H9 (cell line): ENCODE results near the gene ABCB8. TPM values are rescaled to one million over a fixed set of nuclear protein-coding genes. Genes with fewer than 3 reads are reported as not detected.

Experiments
- DNase-seq: peaks from one replicate; pipeline ENCODE4 v3.0.0-alpha.2; 2017
- H2AFZ ChIP-seq: one replicate; pipeline ENCODE4 v1.6.1; 2013; ENCODE audit warnings: mild to moderate bottlenecking, low read length, control low read depth, moderate library complexity
- H2AK5ac ChIP-seq: 2 replicates; pipeline ENCODE4 v1.6.1; 2013; ENCODE audit warnings: low read length, control low read depth, mixed read lengths; ENCODE audit not compliant: insufficient read length
- H2BK120ac ChIP-seq: one replicate; pipeline ENCODE4 v1.6.1; 2013; ENCODE audit warnings: low read depth, mild to moderate bottlenecking, low read length, control low read depth, inconsistent platforms; ENCODE audit not compliant: poor library complexity, severe bottlenecking
- H2BK12ac ChIP-seq: 2 replicates; pipeline ENCODE4 v1.6.1; 2013; ENCODE audit warnings: low read length, control low read depth, mixed read lengths, low read depth; ENCODE audit not compliant: insufficient read length
- H2BK15ac ChIP-seq: 2 replicates; pipeline ENCODE4 v1.6.1; 2013; ENCODE audit warnings: low read depth, low read length, control low read depth
- H2BK20ac ChIP-seq: one replicate; pipeline ENCODE4 v1.6.1; 2013; ENCODE audit warnings: low read depth, mild to moderate bottlenecking, low read length, control low read depth, inconsistent platforms; ENCODE audit not compliant: poor library complexity, severe bottlenecking
- H2BK5ac ChIP-seq: 2 replicates; pipeline ENCODE4 v1.6.1; 2013; ENCODE audit warnings: low read length, control low read depth, mixed read lengths; ENCODE audit not compliant: insufficient read length
- H3K14ac ChIP-seq: 2 replicates; pipeline ENCODE4 v1.6.1; 2013; ENCODE audit warnings: low read length, control low read depth; ENCODE audit not compliant: insufficient read depth
- H3K18ac ChIP-seq: 2 replicates; pipeline ENCODE4 v1.6.1; 2013; ENCODE audit warnings: low read depth, mild to moderate bottlenecking, mixed read lengths, low read length, control low read depth; ENCODE audit not compliant: insufficient read length
- H3K23ac ChIP-seq: 2 replicates; pipeline ENCODE4 v1.6.1; 2013; ENCODE audit warnings: low read length, control low read depth, mixed read lengths, low read depth; ENCODE audit not compliant: insufficient read length
- H3K23me2 ChIP-seq: 2 replicates; pipeline ENCODE4 v1.6.1; 2013; ENCODE audit warnings: low read depth, mild to moderate bottlenecking, mixed read lengths, low read length, control low read depth; ENCODE audit not compliant: insufficient read length, poor library complexity, severe bottlenecking
- H3K27ac ChIP-seq: 2 replicates; pipeline ENCODE4 v1.5.1; 2013; ENCODE audit warnings: low read length, control low read depth, mixed read lengths, low read depth; ENCODE audit not compliant: insufficient read length
- H3K27me3 ChIP-seq: 2 replicates; pipeline ENCODE4 v1.6.1; 2013; ENCODE audit warnings: low read length, control low read depth, inconsistent platforms; ENCODE audit not compliant: insufficient read depth
- H3K4ac ChIP-seq: 2 replicates; pipeline ENCODE4 v1.6.1; 2013; ENCODE audit warnings: low read depth, mild to moderate bottlenecking, control low read depth, inconsistent platforms, low read length, moderate library complexity
- H3K4me1 ChIP-seq: 2 replicates; pipeline ENCODE4 v1.6.1; 2013; ENCODE audit warnings: low read length, control low read depth, inconsistent platforms; ENCODE audit not compliant: insufficient read depth
- H3K4me2 ChIP-seq: 2 replicates; pipeline ENCODE4 v1.6.1; 2013; ENCODE audit warnings: low read length, control low read depth, mixed read lengths; ENCODE audit not compliant: insufficient read length, insufficient read depth
- H3K56ac ChIP-seq: 2 replicates; pipeline ENCODE4 v1.6.1; 2013; ENCODE audit warnings: low read depth, mild to moderate bottlenecking, mixed read lengths, low read length, control low read depth; ENCODE audit not compliant: insufficient read length
- H3K79me1 ChIP-seq: 2 replicates; pipeline ENCODE4 v1.6.1; 2013; ENCODE audit warnings: low read depth, mild to moderate bottlenecking, moderate library complexity, low read length, control low read depth, inconsistent platforms; ENCODE audit not compliant: insufficient read depth, poor library complexity, severe bottlenecking
- H3K79me2 ChIP-seq: 2 replicates; pipeline ENCODE4 v1.6.1; 2013; ENCODE audit warnings: low read length, control low read depth, inconsistent platforms; ENCODE audit not compliant: insufficient read depth
- H3K9ac ChIP-seq: 2 replicates; pipeline ENCODE4 v1.6.1; 2013; ENCODE audit warnings: low read length, control low read depth, mixed read lengths; ENCODE audit not compliant: insufficient read length; ENCODE audit errors: extremely low read depth
- H3K9me3 ChIP-seq: one replicate; pipeline ENCODE4 v1.6.1; 2013; ENCODE audit warnings: low read depth, low read length, inconsistent platforms; ENCODE audit not compliant: control insufficient read depth
- H3T11ph ChIP-seq: one replicate; pipeline ENCODE4 v1.6.1; 2013; ENCODE audit warnings: mild to moderate bottlenecking, low read length, control low read depth, inconsistent platforms
- H4K20me1 ChIP-seq: one replicate; pipeline ENCODE4 v1.6.1; 2013; ENCODE audit not compliant: control insufficient read depth, insufficient read length, insufficient read depth
- H4K5ac ChIP-seq: 2 replicates; pipeline ENCODE4 v1.6.1; 2013; ENCODE audit warnings: low read depth, mild to moderate bottlenecking, mixed read lengths, low read length, control low read depth; ENCODE audit not compliant: insufficient read length
- H4K8ac ChIP-seq: replicated peaks from 2 replicates; pipeline ENCODE4 v1.6.1; 2013; ENCODE audit warnings: low read length, control low read depth, mixed read lengths, low read depth; ENCODE audit not compliant: insufficient read length
- H4K91ac ChIP-seq: 2 replicates; pipeline ENCODE4 v1.6.1; 2013; ENCODE audit warnings: low read depth, mild to moderate bottlenecking, moderate library complexity, mixed read lengths, low read length, control low read depth; ENCODE audit not compliant: insufficient read length
- H3K27ac Mint-ChIP-seq, 3 experiments: 2 replicates in 2 of 3; 3 replicates in 1 of 3; pipeline ENCODE4 v1.8.0; 2020 to 2021; ENCODE audit warnings: mixed read lengths in 3 of 3, mild to moderate bottlenecking in 1 of 3, moderate library complexity in 1 of 3
- H3K27me3 Mint-ChIP-seq: 2 replicates; pipeline ENCODE4 v1.8.0; 2021; ENCODE audit warnings: low read depth, mild to moderate bottlenecking, moderate library complexity, mixed read lengths
- H3K36me3 Mint-ChIP-seq, 3 experiments: 2 replicates in 2 of 3; 3 replicates in 1 of 3; pipeline ENCODE4 v1.8.0; 2020 to 2021; ENCODE audit warnings: low read depth in 3 of 3, mixed read lengths in 3 of 3; ENCODE audit not compliant: insufficient read depth in 1 of 3
- H3K4me1 Mint-ChIP-seq, 2 experiments: 2 replicates each; pipeline ENCODE4 v1.8.0; 2020; ENCODE audit warnings: mixed read lengths in 2 of 2
- H3K4me3 Mint-ChIP-seq, 2 experiments: 2 replicates in 1 of 2; 3 replicates in 1 of 2; pipeline ENCODE4 v1.8.0; 2020 to 2021; ENCODE audit warnings: mild to moderate bottlenecking in 2 of 2, mixed read lengths in 2 of 2, moderate library complexity in 1 of 2
- H3K9me3 Mint-ChIP-seq, 2 experiments: 2 replicates in 1 of 2; 3 replicates in 1 of 2; pipeline ENCODE4 v1.8.0; 2020; ENCODE audit warnings: mild to moderate bottlenecking in 2 of 2, mixed read lengths in 2 of 2, moderate library complexity in 1 of 2
- CTCF ChIP-seq: fragments of 200-600 bp; sonication (generic); conservative IDR thresholded peaks from 3 replicates; pipeline ENCODE4 v1.8.0; 2021; ENCODE audit warnings: antibody characterized with exemption, mild to moderate bottlenecking
- WGBS: extraction: QIAGEN DNeasy Blood & Tissue Kit; methylation state at CpG from one replicate; pipeline ENCODE4 v1.1.7; 2013; ENCODE audit warnings: missing lambda C conversion rate, low lambda C conversion rate, mixed read lengths; ENCODE audit not compliant: insufficient read length; ENCODE audit errors: extremely low coverage; 5-methylcytosine and 5-hydroxymethylcytosine counted together
- total RNA-seq: library from RNA; stranded (reverse); gene quantifications from 2 replicates; pipeline ENCODE4 v1.2.1, GENCODE V29; 2021

Gene ABCB8
- total RNA-seq, 1 experiment from 2014 or later: 22.1 TPM

- H4K8ac ChIP-seq: no peak overlapping the region
- H3K79me2 ChIP-seq: no peaks in the 10 kb centered on the region; the same call in 1 of the 2 replicates
- no peak overlapping the region for H3K9ac ChIP-seq
- H3K14ac ChIP-seq: no peak overlapping the region
- H3K36me3 Mint-ChIP-seq: peaks cover 19 to 43% (median 41%) of the 10 kb centered on the region in 3 experiments
- H3K79me1 ChIP-seq: no peaks in the 10 kb centered on the region
- no peak overlapping the region for H3K27ac ChIP-seq
- H3K4me1 Mint-ChIP-seq: peaks cover 24 to 31% of the 10 kb centered on the region in 2 experiments
- no peaks in the 10 kb centered on the region for H3K9me3 ChIP-seq
- H2BK15ac ChIP-seq: no peak overlapping the region
- H4K91ac ChIP-seq: no peak overlapping the region
- H3K4me1 ChIP-seq: no peaks in the 10 kb centered on the region
- H4K5ac ChIP-seq: no peak overlapping the region
- H3K27me3 Mint-ChIP-seq: peaks cover 1% of the 10 kb centered on the region; the same call in 1 of the 2 replicates
- H2BK12ac ChIP-seq: no peak overlapping the region
- no peak overlapping the region for H3K4ac ChIP-seq
- DNase-seq: no peak
- H3K56ac ChIP-seq: no peak overlapping the region
- H3K4me3 Mint-ChIP-seq: peak overlapping the region in 1 of 2 experiments; percentile 62; a peak in 2 of 5 replicates
- H3K18ac ChIP-seq: no peak overlapping the region
- no peaks in the 10 kb centered on the region for H3K9me3 Mint-ChIP-seq
- H2BK20ac ChIP-seq: no peak overlapping the region
- no peaks in the 10 kb centered on the region for H3K27me3 ChIP-seq
- no peak overlapping the region for H3T11ph ChIP-seq
- H2BK5ac ChIP-seq: no peak overlapping the region
- H2AK5ac ChIP-seq: no peak overlapping the region
- H2BK120ac ChIP-seq: no peak overlapping the region
- H3K4me2 ChIP-seq: no peak overlapping the region
- H3K23ac ChIP-seq: no peak overlapping the region
- H4K20me1 ChIP-seq: no peaks in the 10 kb centered on the region
- TF ChIP-seq CTCF: no peak
- WGBS: no CpG with 5 or more reads among the region's 22 CpGs
- H3K23me2 ChIP-seq: no peaks in the 10 kb centered on the region
- H2AFZ ChIP-seq: no peak overlapping the region
- peak overlapping the region in 1 of 3 experiments; percentile 72; a peak in 3 of 7 replicates for H3K27ac Mint-ChIP-seq
Observed at GRCh38 chr7:151075978-151076426, 47.8 kb downstream of the ABCB8 start.
